NCI-H128 (cell line): ENCODE data around the gene CHCHD6.

Experiments
- DNase-seq: peaks from one replicate; lab custom pipeline; 2025; ENCODE audit not compliant: unreplicated experiment; lab: John Stamatoyannopoulos, UW

The CHCHD6 gene

DNA sequence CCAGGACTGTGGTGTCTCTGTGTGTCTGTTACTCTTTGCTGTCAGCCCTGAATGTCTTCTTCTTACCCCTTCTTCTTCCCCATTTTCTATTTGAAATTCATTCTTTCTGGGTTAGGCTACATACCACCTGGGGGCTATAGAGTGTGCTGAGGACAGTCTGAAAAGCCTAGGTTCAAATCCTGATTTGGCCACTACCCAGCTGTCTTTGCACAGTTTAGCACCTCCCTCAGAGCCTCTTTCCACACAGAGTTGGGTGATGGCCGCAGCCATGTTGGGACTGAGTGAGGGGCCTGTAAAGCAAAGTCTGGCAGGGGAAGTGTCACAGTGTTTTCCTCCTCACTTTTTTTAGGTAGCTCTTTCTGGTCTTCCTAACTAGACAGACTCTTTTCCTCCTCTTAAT, 113.7 kb downstream of the CHCHD6 start:
- DNase-seq, result no peak

DNA sequence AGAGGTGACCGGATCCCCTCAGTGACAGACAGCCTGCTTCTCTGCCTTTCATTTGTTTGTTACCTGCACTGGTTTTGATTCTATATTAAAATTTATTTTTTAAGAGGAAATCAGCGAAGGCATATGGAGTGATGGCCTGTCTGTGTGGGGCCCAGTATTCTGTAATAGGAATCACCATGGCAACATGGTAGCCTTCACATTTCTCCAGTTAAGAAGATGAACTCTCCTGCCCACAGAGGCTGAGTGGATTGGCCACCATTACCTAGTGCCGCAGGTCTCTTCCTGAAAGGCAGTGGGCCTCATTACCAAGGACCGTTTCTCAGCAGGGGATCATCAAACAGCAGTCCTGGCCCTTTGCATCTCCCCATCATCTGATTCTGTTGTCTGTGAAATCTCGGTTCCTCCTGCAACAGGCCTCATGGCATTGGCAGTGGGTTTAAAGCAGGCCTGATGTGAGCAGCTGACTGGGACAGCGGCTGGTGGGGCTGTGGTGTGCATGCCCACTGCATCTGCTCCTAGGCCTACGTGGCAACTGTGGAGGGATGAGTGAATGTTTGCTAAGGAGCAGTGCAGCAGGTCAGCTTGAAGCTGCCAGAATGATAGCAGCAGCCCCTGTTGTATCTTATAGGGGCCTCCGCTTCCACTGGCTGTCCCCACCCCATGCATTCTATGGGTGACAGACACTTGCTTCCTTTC, 114.5 kb downstream of the CHCHD6 start:
- DNase-seq, result no peak

GRCh38 chr3:126826693-126827092, 122.7 kb downstream of the CHCHD6 start:
- DNase-seq, result no peak

DNA sequence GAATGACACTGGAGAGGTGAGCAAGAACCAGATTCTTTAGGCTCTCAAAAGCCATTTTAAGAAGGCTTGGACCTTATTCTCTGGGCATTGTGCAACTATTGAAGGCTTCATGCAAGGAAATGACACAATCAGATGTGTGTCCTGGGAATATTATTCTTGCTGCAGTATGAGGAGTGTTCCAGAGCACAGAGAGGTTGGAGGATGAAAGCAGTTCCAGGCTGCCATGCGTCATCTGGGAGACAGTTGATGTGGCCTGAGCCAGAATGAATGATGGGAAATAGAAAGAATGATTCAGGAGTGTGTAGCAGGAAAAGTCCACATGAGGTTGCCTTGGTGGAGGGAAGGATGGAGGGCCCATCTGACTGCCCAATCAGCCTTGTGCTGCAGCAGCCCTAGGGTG, 123.1 kb downstream of the CHCHD6 start:
- no peak for DNase-seq

DNA sequence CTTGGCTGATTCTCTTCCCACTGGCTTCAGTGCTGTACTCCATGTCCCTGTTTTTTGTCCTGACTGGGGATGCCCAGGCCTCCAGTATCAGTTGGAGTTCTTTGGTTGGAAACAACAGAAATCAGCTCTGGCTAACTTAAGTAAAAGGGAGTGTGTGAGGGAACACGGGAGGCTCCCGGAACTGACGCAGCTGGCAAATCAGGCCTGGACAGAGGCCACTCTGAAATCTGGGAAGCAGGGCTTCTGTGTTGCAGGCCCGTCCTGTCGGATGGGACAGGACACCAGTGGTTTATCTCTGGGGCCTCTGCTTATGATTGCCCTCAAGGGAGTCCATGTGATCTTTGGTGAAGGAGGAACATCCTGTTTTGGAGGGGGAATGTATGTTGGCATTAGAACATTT, 124.3 kb downstream of the CHCHD6 start:
- DNase-seq, result no peak

DNA sequence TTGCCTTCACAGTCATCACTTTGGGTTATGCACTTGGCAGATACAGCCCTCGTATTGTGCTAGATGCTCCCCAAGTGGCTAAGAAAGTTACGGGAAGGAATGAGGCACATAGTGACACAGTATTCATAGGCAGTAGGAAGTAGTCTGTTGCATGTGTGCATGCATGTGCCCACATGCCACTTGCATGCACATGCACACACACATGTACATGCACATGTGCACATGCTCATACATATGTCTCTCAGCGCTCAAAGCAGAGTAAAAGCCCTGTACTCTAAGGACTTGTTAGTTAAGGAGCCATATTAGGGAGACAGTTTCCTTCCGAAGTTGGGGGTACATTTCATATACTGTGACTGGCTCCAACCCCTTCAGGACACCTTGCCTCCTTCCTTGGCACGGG, 128.9 kb downstream of the CHCHD6 start:
- no peak for DNase-seq

DNA sequence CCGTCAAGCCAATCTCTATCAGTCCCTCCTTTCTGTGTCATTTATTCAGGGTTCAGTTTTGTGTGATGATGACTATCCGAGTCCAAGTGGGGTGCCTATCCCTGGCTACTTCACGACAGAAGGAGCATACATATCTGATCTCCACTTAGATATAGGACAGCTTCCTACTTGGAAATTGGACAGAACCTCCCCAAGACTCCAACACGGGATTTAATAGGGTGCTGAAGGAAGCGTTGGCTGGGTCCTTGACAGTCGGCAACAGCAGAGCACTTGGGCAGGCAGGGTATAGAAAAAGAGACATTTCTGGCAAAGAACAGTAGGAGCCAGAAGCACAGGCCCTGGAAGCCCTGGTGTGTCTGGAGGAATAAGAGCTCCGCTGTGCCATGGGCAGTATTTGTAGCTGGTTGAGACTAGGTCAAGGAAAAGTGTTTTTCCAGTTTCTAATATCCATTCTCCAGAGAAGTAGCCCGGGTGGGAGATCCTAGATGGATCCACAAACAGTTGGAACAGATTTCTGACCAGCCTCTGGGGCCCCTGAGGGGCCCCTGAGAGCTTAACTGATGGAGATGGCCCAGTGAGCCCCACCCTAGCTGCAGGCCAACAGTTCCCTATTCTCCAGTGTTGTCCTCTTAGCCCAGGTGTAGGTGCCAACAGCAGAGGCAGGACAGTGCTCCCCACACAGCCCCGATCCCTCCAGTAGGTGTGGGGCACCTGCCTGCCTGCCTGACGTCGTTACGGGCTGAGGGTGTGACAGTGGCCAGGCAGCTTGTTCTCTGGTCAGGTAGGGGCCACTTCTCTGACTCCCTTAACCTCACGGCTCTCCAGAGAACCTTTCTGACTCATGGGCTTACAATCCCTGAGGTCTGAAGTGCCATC, 130.8 kb downstream of the CHCHD6 start:
- DNase-seq, result no peak

DNA sequence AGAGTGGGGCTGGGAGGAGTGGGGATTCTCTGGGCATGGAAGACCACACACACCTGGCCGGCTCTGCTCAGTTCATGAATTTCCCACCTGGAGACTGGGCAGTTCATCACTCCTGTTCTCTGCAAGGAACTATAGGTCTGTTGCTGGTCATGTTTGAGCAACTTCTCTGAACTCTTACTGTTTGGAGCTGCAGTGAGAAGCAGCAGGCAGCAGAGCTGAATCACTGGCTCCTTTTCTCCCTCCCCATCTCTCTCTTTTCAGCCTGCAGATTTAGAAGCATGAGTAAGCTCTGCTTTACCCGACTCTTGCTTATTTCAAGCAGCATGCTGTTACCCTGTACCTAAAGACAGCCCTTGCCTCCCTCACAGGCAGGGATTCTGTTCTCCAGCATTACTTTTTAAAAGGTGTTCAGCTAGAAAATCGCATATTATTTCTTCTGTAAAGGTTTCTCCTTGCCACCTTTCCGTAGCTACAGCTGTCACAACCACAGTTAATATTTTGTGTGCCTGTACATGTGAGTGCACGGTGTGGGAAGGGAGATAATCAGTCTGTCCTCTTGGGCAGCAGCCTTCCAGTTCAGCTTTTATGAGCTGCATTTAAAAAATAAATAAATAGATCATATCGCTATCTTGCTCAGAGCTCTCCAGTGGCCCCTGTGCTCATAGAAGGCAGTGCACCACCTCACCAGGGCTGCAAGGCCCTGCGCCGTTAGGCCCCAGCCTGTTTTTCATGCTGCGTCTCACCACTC, 131.6 kb downstream of the CHCHD6 start:
- no peak for DNase-seq

- DNase-seq, result no peak
Observed at GRCh38 chr3:126836220-126836860, 132.3 kb downstream of the CHCHD6 start.

- no peak for DNase-seq
Observed at GRCh38 chr3:126837773-126838172, 133.7 kb downstream of the CHCHD6 start.

DNA sequence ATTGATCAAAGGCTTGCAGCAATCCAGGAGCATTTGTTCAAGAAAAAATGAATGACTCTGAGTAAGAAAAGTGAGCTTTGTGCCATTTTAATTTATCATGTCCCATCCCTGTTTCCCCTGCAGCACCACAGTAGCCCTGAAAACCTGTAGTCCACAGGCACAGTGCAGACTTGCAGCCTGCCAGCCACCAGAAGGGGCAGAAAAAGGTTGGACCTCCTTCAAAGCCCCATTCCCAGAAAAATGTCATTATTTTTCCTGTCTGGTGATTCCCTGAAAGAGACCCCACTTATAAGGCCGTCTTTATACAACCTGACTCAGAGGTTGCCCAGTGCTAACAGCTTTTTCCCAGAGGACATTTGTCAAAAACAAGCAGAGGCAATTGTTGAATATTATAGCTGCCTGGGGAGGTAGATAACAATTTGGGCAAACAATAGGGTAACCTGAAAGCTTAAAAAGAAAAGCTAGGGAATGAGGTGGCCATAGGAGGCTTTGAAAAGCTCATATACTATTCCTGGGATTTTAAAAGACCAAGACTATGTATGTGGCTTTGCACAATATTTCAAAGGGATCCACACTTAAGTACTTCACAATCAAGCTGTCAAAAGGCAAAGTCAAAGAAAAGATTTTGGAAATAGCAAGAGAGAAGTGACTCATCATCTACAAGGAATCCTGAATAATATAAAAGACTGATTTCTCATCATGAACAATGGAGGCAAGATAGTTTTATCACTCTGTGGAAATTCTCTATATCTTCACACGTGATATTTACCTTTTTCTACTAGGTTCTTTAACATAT, 142.1 kb downstream of the CHCHD6 start:
- no peak for DNase-seq

GRCh38 chr3:126847061-126847460, 143.0 kb downstream of the CHCHD6 start:
- no peak for DNase-seq

DNA sequence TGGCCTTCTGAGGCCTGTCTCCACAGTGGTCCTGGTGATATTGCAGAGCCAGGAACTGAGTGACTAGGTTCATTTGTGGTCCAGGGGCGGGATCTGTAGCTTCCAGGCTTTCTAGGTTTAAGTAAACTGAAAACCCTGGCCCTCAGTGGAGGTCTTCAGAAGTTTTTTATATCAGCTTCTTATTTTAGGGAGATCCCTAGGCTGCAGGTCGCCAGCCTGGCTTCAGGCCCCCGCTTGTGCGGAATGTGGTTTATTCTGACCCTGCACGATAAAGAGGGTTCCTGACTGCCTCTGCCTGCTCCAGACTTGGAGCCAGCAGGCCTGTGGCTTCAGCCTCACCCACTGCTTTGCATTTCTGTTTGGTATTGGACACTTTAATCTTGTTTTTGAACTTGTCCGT, 145.0 kb downstream of the CHCHD6 start:
- no peak for DNase-seq

DNA sequence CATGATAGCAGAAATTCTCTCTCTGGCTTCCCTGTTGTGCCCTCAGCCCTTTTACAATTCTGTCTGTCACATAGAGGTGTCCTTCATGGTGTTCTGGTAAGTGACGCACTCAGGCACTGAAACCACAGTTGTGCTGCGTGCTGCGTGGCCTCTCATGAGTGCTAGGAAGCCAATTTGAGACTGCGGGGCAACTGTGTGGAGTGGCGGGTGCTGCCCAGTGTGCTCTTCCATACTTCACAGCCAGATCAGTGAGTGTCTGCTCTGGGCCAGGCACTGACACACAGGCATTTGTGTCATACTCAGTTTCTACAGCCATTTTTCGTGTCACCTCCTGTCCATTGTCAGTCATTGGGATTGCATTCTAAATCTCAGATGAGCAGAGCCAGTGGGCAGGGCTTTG, 145.7 kb downstream of the CHCHD6 start:
- no peak for DNase-seq

DNA sequence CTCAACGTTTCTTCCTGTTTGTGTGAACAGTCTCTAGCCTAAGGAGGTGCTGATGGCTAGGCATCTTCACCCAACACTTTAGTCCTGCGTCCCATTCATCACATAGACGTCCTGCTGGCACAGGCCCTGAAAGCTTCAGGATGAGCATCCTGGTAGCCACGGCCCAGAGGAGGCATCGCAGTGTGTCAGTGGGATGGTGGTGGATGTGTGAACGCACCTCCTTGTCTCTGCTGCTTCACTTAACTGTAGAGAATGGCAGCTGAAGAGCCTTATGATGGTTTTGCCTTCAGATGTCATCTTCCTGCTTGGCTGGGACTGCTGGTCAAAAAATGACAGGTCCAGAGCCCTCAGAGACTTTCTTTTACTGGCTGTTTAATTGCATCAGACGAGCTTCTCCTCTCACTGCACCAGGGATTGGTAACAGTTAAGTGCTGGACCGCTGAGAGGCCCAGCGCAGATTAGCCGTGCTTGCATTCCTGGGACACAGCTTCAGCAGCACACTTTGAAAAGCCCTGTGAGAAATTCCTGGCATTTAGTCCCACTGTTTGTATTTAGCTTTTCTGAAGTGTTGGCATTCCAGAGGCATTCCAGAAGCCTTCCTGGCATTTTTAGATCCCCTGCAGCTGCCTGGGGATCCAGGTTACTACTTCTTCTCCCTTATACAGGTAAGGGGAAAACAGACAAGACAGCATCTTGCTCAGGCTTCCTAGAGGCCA, 146.5 kb downstream of the CHCHD6 start:
- DNase-seq, result no peak

GRCh38 chr3:126851382-126851781, 147.3 kb downstream of the CHCHD6 start:
- no peak for DNase-seq

DNA sequence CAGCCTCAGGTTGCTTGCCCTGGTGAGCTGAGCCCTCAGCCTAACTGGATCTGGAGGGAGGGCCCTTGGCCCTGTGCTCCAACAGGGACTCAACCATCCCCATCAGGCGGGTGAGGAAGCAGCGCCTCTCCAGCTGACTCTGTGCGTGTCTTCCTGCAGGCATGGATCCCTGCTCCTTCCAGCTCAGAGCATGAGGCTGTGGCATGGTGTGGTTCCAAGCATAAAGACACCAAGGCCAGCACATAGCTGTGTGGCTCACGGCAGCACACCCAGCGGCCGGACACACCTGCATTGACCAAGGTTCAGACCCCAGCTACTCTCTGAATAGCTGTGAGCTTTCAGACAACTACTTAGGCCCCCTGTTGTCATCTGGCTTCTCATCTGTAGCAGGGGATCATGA, 147.9 kb downstream of the CHCHD6 start:
- DNase-seq, result no peak

- no peak for DNase-seq
Observed at GRCh38 chr3:126852511-126852910, 148.5 kb downstream of the CHCHD6 start.

GRCh38 chr3:126854666-126855065, 150.6 kb downstream of the CHCHD6 start:
- no peak for DNase-seq

GRCh38 chr3:126855374-126855773, 151.3 kb downstream of the CHCHD6 start:
- DNase-seq, result no peak
